Activated CD8-positive, alpha-beta memory T cell treated with anti-CD3 and anti-CD28 coated beads for 36 hours (primary cell): ENCODE data around the gene XPR1. TPM values are rescaled to one million over a fixed set of nuclear protein-coding genes. Genes with fewer than 3 reads are reported as not detected.
"Not testable (repeated sequence)": the region's sequence is repeated elsewhere in the genome, so short reads cannot be mapped to it uniquely, and the experiment has no call there.

Experiments
- CTCF ChIA-PET: fragments of 350-600 bp; sonication (Branson Sonifier 250); formaldehyde crosslinking; loops from one replicate; lab custom pipeline; 2021; ENCODE audit warnings: antibody characterized with exemption; lab: Charles Lee
- POLR2A ChIA-PET: fragments of 350-600 bp; sonication (Branson Sonifier 250); formaldehyde crosslinking; loops from one replicate; lab custom pipeline; 2021; ENCODE audit warnings: antibody characterized with exemption; lab: Charles Lee
- total RNA-seq, 2 experiments: library from RNA; stranded (reverse); gene quantifications; one replicate each; pipeline ENCODE4 v1.2.3, GENCODE V29; 2021

Gene XPR1
- total RNA-seq, 2 experiments from 2014 or later, result 20.7 to 22.1 TPM

DNA sequence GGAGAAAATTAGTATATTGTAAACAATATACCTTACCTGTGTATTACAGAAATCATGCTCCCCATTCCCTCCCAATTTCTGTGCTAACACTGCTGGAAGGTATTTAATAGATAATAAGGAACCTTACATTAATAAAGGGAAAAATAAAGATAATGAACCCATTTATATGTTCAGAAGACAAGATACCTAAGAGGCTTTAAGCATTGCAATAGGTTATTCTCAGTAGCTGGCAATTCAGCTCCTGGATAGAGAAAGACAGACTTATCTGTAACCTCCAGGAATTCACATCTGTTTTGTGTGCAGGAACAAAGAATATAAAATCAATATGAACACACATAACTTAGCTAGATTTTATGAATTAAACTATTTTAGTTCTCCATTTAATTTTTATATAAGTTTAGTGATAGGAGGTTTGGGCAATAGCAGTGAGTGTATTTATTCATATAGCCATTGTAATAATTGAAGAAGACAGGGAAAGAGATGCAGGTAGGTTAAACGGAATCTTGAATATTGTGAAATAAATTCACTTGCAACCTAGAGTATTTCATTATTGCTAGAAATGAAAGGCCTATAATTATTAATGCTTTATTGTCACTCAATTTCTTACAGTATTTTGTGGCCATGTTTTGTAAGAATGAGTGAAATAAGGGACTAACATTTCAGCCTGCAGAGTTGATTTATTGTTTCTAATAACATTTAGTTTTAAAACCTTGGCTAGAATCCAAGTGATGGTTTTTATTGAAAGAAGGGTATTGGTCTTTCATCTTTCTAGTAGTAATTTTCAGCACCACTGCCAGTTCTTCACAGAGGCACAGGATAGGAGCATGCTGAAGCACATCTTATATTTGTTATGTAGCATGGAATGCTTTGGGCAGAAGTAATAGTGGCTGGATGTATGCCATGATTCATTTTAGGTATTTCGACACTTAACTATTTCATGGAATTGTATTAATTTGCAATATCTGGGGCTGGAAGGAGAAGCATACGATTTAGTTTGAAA, 1.5 kb downstream of the XPR1 start:
- ChIA-PET POLR2A (interaction anchor here (1.7 to 2.2 kb wide), 2 partner anchors 13 to 130 kb away, joined by 6 to 8 read pairs; partner anchors contain the start of gene ACBD6), CTCF (no interaction called here)

DNA sequence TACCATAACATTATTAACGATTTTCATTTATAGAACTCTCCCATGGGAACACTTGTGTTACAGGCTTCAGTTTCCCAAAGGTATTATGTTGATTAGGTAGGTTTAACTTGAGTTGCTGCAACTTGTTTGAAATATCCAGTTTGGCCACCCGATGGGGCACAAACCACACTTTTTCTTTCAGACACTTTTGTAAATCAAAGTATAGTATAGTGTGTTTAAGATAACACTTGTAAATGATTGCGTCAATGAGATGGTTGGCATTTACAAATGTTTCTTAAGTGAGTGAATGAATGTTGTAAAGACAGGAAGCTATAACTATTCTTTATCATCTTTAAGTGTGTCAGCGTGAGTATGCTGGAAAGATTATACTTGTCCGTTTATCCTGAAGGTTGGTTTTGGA, 4.3 kb downstream of the XPR1 start:
- POLR2A ChIA-PET, result no interaction called here
- CTCF ChIA-PET, result no interaction called here

DNA sequence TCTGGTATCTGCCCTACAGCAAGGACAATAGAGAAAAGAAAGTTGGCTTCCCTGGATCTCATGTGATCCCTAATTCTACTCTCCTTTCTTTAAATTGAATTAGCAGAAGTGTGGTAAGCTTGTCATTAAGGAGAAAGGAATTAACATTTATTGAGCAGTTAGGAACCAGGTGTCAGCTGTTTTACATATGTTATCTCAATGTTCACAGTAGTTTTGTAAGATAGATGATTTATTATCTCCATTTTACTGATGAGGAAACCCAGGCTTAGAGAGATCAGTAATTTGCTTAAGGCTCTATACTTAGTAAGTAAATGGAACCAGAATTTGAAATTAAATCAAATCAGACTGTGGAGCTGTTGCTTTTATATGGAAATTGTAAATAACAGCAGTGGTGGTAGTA, 8.0 kb downstream of the XPR1 start:
- CTCF ChIA-PET, result no interaction called here

DNA sequence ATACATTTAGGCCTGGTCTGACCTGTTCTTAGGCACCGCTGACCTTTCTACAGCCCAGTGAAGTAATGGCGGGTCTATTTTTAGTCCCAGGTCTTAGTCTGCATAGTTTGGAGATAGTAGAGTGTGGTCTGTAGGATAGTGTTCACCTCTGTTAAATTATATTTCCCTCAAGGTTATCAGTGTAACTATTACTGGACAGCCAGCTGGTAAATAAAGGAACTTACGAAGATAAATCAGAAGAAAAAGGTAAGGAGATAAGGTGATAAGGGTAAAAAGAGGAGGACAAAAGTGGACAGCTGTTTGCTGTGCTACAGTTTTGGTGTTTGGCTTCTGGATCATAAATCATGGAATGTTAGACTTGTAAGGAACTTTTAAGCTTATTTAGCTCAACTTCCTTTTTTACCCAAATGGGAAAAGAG, 8.7 kb downstream of the XPR1 start:
- POLR2A ChIA-PET, result no interaction called here
- CTCF ChIA-PET, result no interaction called here

More for the DNA sequence above, 8.0 kb downstream of the XPR1 start:
- POLR2A ChIA-PET, result no interaction called here

DNA sequence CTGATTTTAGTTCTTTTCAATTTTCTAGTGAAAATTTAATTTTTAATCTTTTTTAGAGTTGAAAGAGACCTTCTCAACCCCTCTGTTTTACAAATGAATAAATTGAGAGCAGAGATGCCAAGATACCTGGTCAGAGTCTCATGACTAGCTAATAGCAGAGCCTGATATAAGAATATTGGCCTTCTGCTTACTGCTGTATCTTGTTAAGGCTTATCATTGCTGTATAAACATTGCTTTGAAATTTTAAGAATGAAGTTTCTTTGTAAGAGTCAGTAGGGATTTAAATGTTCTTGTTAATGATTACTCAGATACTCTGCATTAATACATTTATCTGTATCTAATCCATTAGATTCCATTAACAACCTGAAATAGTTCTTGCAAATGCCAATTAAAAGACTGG, 9.8 kb downstream of the XPR1 start:
- POLR2A ChIA-PET, result no interaction called here
- CTCF ChIA-PET, result no interaction called here

DNA sequence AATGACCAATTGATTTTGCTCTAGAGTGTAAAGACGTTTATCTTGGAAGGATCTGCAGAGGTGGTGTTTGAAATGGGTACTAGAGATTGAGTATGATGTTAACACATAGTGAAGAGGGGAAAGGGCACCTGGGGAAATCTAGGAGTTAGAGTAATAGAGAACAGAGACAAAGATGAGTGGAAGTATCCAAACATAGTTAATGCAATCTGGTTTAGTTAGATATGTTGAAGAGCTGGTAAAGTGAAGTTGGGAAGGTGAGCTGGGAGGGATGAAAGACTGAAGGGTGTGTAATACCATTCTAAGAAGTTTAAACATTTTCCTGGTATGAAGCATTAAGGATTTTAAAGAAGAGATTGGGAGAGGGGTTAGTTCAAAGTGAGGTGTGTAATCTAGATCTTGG, 11.0 kb downstream of the XPR1 start:
- CTCF ChIA-PET, result no interaction called here
- POLR2A ChIA-PET, result no interaction called here

DNA sequence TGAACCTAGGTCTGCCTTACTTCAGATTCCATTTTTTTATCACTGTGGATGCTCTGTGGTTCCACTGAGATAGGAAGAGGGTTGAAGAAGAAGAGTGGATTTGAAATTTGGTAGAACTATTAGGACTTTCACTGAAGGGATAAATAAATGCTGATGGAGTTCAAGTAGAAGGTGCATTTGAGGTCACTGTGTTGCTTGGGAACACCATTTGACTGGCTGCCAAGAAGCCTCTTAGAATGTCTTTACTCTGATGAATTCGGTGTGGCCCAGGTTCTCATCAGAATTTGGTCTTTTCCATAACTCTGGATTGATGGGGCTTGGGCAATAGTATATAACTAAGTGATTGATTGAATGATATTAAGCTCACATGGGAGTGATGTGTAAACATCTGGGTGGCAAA, 11.9 kb downstream of the XPR1 start:
- ChIA-PET CTCF (no interaction called here), POLR2A (interaction anchor here (0.8 kb wide), 1 partner anchor 29 kb away, joined by 6 read pairs; no protein-coding TSS in a partner anchor)

DNA sequence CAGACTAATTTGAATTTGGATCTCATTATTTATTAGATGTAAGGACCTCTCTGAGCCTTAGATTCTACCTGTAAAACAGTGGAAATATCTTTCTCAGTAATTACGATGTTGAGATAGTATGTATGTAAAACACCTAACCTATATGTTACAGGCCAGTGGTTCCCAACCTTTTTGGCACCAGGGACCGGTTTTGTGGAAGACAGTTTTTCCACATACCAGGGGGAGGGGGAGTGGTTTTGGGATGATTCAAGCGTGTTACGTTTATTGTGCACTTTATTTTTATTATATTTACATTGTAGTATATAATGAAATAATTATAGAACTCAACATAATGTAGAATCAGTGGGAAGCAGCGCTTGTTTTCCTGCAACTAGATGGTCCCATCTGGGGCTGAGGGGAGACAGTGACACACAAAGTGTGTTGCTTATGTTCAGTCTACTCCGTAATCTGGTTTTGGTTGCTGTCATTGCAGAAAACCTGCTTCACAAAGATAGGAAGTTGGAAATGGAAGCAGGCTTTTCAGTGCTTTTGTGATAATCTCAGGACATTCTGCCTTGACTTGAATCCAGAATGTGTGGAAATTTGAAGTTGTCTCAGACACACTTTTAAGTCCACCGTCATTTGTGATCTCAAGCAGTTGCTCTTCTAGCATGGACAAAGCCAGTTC, 12.8 kb downstream of the XPR1 start:
- POLR2A ChIA-PET, result no interaction called here
- CTCF ChIA-PET, result no interaction called here

DNA sequence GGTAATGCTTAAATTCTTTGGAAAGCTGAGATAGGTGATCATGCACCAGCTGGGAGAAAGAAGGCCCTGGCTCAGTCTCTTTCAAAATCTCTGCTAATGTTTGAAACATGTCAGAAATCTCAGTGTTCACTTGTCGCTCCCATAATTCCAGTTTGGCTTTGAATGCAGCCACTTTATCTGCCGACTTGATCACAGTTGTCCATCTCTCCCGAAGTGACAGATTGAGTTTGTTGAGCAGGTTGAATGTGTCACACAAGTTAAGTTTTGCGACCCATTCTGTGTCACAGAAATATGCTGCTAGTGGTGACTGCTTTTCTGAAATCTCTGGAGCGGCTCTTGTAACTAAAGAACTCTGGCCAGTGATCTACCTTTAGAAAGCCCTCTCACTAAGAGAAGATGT, 13.4 kb downstream of the XPR1 start:
- CTCF ChIA-PET, result not testable (repeated sequence)
- POLR2A ChIA-PET, result interaction anchor here (1.7 kb wide), 1 partner anchor 13 kb away, joined by 6 read pairs; the partner anchor contains the start of gene XPR1

DNA sequence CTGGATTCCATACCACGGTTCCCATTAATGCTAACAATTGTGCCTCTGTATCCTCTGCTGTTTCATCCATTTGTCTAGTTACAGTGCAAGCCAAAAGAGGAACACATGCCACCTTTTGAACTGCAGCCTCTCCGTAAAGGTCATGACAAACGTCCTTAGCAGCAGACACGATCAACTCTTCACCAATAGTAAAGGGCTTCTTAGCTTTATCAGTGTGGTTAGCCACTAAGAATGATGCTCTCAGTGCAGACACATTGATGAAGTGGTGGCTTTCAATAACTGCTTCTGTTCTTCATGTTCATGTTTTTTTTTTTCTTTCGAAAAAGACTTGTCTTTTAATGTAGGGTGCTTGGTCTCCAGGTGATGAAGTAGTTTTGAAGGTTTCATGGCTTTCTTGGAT, 14.3 kb downstream of the XPR1 start:
- ChIA-PET CTCF (no interaction called here), POLR2A (interaction anchor here (1.7 kb wide), 1 partner anchor 14 kb away, joined by 6 read pairs; the partner anchor contains the start of gene XPR1)

DNA sequence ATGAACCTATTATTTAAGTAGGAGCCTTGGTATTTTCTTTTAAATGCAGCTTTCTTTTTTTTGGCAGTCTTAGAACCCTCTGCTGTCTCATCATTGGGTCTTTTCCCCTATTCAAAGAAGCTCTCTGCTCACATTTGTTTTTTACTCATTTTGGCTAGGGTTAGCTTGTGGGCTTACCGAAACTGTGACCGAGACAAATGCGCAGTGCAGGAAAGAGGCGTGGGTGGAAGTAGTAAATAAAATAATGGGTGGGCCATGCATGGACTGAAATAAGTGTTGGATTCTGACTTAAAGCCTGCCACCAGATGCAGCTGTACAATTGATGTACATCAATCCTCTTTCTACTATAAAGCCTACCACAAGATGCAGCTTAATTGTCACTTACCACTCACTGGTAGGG, 14.7 kb downstream of the XPR1 start:
- POLR2A ChIA-PET, result interaction anchor here (1.7 kb wide), 1 partner anchor 14 kb away, joined by 6 read pairs; the partner anchor contains the start of gene XPR1
- CTCF ChIA-PET, result interaction anchor here (0.6 kb wide), 1 partner anchor 66 kb away, joined by 5 read pairs; no protein-coding TSS in a partner anchor

DNA sequence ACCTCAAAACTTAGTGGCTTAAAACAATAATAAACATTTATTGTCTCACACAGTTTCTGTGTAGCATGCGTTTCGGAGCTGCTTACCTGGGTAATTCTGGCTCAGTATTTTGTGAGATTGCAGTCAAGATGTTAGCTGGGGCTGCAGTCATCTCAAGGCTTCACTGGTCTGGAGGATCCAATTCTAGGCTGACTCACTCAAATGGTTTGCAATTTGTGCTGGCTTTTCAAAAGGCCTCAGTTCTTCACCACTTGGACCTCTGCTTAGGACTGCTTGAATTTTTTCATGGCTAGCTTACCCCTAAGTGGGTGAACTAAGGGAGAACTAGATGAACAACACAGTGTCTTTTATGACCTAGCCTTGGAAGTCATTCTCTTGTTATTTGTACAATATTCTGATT, 21.0 kb downstream of the XPR1 start:
- POLR2A ChIA-PET, result interaction anchor here (0.6 to 0.8 kb wide), 2 partner anchors 21 to 128 kb away, joined by 3 to 4 read pairs; partner anchors contain the start of gene XPR1
- CTCF ChIA-PET, result no interaction called here

DNA sequence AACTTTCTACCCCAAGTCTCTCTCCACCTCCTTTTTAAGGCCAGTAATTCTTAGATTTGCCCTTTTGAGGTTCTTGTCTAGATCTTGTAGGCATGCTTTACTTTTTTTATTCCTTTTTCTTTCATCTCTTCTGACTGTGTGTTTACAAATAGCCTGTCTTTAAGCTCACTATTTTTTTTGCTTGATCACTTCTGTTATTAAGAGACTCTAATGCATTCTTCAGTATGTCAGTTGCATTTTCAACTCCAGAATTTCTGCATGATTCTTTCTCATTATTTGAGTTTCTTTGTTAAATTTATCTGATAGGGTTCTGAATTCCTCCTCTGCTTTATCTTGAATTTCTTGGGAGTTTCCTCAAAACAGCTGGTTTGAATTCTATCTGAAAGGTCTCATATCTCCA, 30.9 kb downstream of the XPR1 start:
- POLR2A ChIA-PET, result no interaction called here
- CTCF ChIA-PET, result interaction anchor here (0.6 kb wide), 1 partner anchor 925 kb away, joined by 3 read pairs; no protein-coding TSS in a partner anchor

DNA sequence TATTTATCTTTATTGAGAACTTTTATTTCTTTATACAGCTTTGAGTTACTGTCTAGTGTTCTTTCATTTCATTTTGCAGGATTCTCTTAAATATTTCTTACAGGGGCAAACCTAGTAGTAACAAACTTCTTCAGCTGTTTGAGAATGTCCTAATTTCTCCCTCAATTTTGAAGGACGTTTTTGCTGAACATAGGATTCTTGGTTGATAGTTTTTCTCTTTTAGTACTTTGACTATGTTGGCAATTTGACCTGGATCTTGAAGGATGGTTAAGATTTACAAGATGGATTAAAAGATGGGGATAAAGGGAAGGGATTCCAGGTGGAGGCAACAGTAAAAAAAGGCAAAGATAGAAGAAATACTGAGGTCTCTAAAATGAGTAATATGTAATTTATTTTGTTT, 38.9 kb downstream of the XPR1 start:
- CTCF ChIA-PET, result no interaction called here
- POLR2A ChIA-PET, result no interaction called here

DNA sequence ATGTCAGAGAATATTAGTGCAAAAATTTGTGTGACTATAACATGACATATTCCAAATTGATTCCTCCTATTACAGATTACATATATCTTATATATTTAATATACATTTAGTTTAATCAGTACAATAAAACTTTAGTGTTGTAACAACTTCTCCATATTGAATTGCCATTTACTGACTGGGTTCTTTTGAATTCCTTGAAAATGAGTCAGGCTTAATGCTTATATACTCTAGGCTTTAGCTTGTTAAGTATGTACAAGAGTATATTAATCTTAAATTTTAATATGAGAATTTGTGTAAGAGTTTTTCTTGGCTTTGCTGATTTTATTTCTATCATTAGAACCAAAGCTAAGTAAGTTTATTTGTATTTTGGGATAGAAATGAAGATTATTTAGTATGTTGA, 40.3 kb downstream of the XPR1 start:
- POLR2A ChIA-PET, result no interaction called here
- CTCF ChIA-PET, result no interaction called here

DNA sequence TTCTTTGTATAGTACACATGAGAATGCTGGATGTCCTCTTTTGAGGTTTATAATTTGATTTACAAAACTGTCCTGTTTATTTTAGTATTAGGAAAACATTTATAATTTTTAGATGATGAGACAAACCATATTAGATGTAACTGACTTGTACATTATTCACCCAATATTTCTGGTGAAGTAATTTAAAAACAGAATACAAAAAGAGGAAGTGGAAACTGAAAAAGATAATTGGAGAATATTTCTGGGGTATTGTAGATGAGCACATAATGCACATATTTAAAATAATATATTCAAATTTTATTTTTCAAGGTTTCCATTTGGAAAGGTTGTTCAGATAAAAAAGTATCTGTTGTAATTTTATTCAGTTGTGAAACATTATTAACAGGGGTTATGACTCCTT, 40.7 kb downstream of the XPR1 start:
- CTCF ChIA-PET, result no interaction called here
- POLR2A ChIA-PET, result interaction anchor here (0.6 kb wide), 1 partner anchor 29 kb away, joined by 6 read pairs; no protein-coding TSS in a partner anchor

DNA sequence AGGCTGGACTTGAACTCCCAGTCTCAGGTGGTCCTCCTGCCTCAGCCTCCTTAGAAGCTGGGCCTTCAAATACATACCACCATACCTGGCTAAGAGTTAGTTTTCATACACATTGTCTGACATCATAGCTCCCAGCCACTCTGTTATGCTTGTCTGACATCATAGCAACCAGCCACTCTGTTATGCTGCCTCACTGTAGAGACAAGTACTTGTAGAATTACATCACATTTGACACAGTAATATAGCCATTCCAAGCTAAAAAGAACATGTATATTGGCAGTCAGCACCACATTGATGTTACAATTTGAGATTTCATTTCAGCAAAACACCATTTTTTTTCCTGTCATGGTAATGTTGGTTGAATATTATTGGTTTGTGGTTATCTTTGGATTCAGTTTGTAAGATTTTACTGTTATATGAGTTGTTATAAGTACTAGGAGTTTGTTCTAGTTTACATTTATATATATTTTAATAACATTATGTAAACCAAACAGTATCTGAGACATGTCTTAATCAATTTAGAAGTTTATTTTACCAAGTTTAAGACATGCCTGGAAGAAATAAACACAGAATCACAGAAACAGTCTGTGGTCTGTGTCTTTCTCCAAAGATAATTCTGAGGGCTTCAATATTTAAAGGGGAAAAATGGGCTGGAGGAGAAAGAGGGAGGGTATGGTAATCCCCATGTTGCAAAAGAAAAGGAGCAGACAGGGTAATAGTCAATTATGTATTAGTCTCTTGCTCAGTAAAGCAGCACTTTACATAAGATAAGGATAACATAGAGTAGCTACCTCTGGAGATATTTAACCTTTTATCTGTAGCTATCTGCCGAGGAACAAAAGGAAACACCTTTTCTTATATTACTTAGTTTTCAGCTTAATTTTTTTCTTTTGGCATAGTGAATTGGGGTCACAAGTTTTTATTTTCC, 43.0 kb downstream of the XPR1 start:
- ChIA-PET CTCF (no interaction called here), POLR2A (no interaction called here)

DNA sequence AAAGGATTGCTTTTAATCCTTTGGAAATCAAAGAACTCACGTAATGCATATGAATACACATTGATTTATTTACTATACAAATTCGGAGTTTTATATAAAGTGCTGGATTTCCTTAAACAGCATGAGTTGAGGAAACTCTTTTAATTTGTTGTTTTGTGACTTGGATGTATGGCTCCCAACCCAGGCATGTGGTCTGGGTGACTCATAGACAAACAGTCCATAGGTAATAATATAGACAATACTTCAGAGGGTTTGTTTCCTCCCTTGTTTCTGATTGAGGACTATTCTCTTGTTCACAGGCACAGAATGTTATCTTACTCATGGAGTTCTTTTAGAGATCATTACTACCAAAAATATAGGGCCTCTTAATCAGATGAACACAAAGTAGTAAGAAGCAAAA, 43.8 kb downstream of the XPR1 start:
- ChIA-PET CTCF (no interaction called here), POLR2A (no interaction called here)

DNA sequence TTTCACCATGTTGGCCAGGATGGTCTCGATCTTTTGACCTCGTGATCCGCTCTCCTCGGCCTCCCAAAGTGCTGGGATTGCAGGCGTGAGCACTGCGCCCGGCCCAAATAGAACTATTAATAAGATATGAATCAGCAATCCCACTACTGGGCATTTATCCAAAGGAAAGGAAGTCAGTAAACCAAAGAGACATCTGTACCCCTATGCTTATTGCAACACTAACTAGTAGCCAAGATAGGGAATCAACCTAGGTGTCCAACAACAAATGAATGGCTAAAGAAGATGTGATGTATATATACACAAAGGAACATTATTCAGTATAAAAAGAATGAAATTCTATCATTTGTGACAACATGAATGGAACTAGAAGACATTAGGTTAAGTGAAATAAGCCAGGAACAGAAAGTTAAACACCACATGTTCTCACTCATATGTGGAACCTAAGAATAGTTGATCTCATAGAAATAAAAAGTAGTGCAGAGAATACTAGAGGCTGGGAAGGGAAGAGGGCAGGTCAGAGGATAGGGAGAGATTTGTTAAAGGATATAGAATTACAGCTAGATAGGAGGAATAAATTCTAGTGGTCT, 48.8 kb downstream of the XPR1 start:
- ChIA-PET POLR2A (no interaction called here), CTCF (no interaction called here)
